ENCODE data around the gene FAM174C.

Gene FAM174C

DNA sequence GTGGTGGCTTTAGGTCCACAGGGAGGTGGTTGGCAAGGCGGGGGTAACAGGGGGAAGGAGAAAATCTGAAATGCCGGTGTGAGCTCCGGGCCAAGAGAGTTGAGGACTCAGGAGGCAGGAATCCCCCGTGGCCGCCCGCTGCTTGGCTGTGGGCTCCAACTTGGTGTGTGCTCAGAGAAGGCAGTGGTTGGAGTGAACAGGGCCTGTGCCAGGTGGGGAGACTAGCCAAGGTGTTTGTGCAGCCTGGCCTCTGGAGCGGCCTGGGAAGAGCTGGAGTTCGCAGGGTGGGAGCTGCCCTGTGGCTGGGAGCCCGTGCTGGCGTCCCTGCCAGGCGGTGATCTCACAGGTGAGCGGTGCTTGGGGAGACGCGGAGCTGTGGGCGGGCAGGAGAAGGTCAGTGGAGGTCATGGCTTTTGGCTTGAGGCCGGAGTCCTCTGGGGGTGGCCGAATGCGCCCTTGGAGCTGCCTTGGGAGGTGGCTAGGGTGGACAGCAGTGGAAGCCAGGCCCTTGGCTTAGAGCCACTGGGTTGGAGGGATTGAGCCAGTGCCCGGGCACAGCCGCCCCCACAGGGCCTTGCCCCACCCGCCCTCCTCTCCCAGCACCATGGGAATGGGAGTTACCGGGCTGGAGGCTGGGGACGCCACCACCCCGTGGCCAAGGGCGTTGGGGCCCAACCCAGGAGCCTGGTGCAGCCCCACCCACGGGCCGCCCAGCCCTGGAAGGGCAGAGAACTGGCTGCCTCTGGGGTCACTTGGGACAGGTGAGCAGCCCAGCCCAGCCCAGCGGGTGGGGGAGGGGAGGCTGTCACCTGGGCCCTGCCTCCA, 13.3 kb upstream of the FAM174C start:
- no peak for DNase-seq (ENCODE audit: low spot score)

DNA sequence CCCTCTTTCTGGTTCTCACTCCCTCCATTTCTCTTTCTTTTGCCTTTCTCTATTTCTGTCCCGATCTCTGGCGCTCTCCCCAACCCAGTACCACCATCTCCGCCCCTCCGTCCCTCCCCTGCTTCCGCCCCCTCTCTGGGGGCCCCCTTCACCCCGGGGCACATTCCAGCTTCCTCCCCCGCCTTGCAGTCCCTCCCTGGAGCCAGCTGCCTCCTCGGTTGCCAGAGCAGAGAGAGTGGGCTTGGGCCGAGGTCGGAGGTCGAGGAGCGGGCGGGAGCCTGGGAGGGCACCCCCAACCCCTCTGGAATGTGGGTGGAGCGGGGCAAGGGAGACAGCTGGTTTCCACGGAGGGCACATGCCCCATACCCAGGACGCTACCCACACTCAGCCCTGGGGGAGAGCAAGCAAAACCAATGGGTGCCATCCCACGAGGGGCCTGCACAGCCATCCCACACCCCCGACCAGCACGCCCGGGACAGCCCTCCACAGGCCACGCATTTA, 12.7 kb upstream of the FAM174C start:
- DNase-seq (ENCODE audit: low spot score), result no peak

DNA sequence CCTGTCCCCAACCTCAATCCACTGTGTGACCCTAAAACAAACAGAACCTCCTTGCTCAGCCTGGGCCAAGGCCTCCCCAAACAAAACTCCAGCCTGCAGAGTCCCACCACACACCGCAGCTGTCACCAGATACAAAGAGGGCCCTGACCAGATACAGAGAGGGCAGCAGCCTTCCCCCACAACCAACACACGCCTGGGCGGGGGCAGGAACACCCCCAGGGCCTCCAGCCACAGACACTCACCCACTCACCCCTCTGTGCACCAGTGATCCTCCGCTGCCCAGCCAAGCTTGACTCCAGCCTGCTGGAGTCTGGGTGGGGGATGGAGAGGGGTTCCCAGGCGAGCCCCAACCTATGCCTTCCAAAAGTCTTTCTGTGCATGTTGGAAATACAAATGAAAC, 12.1 kb upstream of the FAM174C start:
- DNase-seq (ENCODE audit: low spot score), result no peak

DNA sequence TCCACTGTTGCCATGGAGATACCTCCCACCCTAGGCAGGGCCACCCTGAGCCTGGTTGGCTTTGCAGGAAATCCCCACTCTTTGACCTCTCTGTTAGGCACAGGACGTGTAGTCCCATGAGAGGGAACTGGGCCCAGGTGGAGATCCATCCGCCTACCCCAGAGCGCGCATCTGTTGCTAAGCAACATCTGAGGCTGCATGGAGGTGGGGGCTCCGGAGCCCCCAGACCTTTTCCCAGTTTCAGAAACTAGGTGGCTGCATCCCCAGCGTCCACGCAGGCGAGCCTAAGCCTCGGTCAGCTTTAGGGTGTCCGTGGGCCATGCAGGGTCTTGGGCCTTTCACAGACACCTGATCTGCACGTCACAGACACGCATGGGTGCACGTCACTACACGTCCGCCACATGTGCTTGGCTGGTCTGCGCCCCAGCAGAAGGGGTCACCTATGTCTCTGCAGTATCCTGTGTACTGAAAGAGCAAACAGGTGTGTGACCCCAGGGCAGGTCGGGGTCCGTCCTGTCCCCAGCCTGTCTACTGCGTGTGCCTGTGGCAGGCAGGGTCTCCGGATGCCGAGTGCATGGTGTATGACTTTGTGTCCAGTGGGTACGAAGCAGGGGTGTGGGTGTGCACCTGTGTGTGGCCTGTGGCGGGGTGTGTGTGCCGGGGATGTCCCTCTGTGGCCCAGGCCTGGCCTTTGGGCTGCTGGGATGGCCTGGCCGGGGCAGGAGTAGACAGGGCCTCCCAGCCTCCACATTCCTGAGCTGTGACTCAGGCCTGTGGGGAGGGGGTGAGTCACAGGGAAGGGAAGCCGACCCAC, 10.3 kb upstream of the FAM174C start:
- peak; percentile 85 for DNase-seq (ENCODE audit: low spot score)

DNA sequence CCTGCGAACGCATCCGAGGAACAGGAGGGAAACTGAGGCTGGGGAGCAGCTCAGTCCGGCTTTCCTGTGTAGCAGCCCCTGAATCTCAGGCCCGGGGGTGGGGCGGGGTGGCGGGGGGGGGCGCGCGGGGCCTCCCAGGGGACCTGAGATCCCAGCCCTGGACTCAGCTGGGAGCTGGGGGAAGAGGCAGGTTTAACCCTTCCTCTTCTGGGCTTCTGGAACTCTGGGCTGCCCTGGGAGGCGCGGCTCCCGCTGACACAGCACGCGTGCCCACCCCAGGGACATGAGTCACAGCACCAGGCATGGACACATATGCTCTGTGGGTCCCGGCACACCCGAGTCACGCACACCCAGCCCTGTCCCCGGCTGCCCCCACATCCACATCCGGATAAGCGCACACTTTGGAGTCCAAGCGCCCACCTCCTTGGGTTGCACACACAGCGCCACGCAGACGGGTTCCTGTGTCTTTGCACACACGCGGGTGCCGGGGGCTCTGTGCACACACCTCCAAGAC, 9.7 kb upstream of the FAM174C start:
- DNase-seq (ENCODE audit: low spot score), result peak; percentile 79

DNA sequence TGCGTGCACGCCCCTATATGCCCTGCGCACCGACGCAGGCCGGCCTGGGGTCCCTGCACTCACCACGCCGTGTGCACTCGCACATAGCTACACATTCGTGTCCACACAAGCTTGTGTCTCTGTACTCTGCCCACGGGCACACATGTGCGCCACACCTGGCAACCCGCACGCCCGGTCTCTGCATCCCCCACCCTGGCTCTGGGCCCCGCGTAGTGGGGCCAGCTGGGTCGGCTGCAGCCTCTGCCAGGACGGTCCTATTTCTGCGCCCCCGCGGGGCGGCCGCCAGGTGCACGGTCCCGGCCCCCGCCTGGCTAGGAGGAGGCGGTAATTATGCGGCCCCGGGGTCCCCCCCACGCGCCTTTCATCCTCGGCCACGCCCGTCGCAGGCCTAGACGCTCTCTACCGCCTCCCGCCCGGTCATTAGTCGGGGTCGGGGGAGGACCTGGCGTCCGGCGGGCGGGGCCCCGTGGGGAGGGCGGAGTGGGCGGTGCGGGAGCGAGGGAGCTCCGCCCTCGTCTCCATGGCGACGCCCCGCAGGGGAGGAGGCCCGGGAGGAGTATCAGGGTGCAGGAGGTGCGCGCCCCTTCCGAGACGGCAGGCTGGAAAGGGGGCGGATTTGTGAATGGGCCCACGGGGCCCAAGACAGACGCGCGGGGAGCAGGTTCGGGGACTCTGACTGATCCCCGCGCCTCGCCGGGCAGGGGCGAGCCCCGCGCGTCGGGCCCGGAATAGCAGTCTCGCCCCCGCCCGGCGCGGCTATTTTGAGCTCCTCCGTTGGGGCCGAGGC, 9.0 kb upstream of the FAM174C start:
- DNase-seq (ENCODE audit: low spot score), result peak; percentile 90

DNA sequence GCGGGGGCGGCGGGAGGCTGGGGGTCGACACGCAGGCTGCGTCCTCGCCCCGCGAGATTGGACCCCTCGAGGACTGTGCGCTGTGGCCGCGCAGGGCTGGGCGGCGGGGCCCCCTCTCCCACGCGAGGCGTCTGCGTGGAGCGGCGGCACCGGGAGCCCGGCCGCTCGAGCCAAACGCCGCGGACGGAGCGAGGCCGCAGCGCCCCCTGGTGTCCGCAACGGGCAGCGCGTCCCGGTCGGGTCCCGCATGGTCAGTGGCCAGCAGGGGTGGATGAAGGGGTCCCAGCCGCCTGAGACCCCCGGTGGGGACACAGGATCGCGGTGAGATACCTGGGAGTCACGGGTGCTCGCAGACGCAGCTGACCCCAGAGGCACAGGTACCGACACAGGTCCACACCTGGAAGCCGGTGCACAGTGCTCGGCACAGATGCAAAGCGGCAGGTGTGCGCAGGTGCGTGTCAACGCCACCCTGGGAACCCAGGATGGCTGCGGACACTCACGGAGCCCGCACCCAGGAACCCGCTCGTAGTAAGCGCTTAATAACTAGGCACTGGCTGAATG, 8.3 kb upstream of the FAM174C start:
- peak; percentile 56 for DNase-seq (ENCODE audit: low spot score)

DNA sequence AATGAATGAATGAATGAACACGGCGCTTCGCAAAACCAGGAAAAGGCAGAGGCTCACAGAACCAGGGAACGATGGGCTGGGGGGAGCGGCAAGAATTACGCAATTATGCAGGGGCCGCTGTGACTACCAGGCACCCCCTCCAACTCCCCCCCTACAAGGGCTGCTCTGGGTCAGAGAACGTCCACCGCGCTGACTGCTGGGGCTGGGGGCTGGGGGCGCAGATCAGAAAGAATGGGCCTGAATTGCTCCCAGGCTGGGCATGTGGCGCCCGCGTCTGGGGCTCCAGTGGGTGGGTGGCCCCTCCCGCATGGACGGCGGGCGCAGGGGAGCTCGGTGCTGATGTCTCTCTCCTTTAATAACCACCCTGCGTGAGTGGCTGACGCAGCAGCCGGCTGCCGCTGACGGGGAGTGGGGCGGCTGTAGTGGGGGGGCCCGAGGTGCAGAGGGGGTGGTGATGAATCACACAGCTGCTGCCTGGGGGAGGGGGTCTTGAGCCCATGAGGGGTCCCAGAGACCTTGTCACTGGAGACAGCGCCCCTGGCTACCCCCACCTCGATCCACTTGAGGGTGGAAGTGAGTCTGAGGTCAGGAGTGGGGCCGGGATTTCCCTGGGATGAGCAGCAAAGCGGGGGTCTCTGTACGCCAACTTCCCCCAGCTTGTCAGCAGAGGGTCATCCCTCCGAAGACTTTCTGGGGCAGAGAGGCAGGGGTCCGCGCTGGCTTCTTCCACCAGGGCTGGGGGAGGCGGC, 7.7 kb upstream of the FAM174C start:
- no peak for DNase-seq (ENCODE audit: low spot score)

DNA sequence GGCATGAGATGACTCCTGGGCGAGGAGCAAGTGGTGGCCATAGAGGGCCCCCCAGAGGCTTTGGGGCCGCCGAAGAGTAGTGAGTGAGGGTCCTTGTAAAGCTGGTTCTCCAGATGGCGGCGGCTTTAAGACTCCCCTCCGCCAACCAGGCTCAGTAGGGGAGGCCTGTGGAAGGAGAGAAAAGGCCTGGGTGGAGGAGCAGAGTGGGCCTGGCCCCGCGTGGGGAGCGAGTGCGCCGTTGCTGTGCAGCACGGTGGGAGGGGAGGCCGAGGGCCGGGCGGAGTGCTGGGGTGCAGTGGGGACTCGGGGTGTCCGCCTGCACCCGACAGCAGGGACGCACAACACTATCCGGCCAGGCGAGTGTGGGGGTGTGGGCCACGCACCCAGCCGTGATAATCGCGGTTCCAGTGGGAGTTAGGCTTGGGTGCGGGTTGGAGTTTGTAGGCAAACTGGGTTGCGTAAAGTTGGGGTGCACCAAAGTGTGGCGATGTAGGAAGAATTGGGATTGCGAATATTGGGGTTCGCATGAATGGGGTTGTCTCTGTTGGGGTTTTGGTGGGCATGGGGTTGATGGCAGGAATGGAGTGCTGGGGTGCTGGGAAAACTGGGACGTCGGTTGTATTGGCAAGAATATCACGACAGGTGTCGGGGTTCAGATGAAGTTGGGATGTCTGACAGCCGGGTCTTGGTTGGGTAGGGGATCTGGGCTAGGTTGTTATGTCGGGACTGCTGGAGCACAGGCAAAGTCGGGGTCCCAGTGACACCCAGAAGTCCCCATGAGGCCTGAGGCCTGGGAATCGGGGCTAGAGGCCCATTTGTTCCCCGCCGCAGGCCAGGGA, 6.9 kb upstream of the FAM174C start:
- DNase-seq (ENCODE audit: low spot score), result no peak

DNA sequence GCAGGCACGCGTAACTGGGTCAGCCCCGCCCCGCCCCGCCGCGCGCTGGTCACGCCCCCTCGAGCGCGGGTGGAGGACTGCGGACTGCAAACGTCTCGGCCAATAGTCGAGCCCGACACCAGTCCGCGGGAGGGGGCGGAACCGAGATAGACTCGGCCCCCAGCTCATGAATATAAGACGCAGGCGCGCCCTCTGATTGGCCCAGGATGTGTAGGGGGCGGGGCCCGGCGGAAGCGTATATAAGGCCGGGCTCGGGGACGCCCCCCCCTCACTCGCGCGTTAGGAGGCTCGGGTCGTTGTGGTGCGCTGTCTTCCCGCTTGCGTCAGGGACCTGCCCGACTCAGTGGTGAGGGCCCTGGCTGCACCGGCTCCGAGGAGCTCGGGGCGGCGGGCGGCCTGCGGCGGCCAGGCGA, 6.3 kb upstream of the FAM174C start, which contains the start of gene CIRBP:
CIRBP (plus strand) TSS at position 268 of the 413 bp plus-strand sequence. CDS start 1,602 bp downstream, outside the sequence.
- peak; percentile 98 for DNase-seq (ENCODE audit: low spot score)

DNA sequence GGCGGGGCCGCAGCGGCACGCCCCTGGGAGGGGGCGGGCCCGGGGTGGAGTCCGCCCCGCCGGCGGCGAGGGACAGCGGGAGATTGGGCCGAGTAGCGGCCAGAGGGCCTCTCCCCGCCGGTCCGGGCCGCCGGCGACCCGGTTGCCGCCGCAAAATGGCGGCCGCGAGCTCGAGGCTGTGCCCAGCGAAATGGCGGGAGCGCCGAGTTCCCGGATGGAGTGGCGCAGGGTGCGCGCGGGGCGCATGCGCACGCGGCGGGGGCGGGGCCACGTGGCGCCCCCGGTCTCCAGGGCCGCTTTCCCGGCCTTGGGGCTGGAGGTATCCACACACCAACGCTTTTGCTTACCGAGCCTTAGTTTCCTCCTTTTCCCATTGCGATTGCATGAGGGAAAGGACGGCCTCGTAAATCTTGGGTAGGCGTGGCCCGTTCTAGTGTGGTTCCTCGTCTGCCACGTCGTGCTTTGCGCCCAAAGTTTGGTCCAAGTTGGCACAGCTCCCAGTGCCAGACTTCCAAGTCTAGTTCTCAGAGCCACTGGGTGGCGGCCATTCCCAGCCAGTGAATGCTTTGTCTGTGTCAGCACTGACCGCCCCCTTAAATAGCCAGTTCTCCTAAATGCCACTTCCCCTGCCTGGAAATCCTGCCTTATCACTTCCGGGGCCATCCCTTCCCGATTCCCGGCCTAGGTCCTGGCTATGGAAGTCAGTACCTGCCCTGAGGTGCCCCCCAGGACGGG, 5.7 kb upstream of the FAM174C start:
- DNase-seq (ENCODE audit: low spot score), result peak; percentile 89

DNA sequence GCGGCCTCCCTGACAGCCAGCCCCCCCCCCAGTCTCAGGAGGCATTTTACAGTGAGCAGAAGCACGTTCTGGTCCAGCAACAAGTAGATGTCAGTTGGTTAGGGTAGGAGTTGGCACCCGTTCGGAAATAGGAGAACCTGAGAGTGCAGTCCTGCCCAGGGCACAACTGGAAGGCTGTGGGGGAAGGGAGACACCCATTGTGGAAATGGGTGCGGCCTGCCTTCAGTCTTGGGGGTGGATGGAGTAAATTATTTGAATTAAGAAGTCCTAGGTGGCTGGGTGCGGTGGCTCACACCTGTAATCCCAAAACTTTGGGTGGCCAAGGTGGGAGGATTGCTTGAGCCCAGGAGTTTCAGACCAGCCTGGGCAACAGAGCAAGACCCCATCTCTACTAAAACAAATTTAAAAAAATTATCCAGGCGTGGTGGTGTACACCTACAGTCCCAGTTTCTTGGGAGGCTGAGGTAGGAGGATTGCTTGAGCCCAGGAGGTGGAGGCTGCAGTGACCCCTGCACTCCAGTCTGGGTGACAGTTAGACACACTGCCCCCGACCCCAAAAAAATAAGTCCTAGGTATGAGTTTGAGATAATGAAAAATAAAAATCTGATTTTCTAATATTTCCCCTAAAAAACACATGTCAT, 5.0 kb upstream of the FAM174C start:
- no peak for DNase-seq (ENCODE audit: low spot score)

DNA sequence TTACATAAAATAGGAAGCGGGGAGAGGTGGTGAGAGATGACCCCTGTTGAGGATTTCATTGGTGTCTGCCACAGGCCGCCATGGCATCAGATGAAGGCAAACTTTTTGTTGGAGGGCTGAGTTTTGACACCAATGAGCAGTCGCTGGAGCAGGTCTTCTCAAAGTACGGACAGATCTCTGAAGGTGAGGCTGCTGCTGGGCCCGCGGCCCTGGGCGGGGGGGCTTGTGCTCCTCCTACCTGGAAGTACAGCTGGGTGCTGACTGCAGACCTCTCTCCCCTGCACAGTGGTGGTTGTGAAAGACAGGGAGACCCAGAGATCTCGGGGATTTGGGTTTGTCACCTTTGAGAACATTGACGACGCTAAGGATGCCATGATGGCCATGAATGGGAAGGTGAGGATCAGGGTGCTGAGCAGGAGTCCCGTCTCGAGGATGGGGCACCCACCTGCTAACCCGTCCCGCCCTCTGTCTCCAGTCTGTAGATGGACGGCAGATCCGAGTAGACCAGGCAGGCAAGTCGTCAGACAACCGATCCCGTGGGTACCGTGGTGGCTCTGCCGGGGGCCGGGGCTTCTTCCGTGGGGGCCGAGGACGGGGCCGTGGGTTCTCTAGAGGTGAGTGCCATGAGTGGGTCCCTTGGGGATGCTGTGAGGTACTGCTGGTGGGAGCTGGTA, 4.3 kb upstream of the FAM174C start:
- DNase-seq (ENCODE audit: low spot score), result no peak

DNA sequence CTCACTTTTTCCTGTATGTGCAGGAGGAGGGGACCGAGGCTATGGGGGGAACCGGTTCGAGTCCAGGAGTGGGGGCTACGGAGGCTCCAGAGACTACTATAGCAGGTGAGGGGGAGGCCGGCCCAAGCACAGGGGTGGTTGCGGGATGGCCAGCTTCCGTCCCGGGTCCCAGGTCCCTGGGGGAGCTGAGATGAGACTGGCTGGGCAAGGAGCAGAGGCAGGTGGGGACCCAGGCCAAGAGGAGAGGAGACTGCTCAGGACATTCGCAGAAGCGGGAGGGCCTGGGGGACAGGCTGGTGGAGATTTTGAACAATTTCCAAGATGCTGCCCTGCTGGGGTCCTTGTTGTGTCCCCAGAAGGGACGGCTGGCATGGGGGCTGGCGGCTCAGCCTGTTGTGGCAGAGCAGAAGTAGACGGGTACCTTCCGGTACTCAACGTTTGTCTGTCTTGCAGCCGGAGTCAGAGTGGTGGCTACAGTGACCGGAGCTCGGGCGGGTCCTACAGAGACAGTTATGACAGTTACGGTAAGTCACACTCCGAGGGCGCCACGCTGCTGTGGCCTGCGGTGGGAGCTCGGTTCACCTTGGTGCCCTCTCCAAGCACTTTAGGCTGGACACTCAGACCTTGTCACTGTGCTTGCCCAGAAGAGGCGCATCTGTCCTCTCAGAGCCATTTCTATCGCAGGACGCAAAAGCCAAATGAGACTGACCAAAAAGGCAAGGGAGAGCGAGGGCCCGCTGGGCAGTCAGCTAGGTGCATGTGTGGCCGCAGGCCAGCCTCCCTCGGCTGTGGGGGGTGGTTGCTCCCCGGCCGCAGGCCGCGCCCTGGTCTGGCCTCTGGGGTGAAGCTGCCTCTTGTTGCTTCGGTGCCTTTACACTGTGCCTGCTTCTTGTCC, 3.6 kb upstream of the FAM174C start:
- no peak for DNase-seq (ENCODE audit: low spot score)

DNA sequence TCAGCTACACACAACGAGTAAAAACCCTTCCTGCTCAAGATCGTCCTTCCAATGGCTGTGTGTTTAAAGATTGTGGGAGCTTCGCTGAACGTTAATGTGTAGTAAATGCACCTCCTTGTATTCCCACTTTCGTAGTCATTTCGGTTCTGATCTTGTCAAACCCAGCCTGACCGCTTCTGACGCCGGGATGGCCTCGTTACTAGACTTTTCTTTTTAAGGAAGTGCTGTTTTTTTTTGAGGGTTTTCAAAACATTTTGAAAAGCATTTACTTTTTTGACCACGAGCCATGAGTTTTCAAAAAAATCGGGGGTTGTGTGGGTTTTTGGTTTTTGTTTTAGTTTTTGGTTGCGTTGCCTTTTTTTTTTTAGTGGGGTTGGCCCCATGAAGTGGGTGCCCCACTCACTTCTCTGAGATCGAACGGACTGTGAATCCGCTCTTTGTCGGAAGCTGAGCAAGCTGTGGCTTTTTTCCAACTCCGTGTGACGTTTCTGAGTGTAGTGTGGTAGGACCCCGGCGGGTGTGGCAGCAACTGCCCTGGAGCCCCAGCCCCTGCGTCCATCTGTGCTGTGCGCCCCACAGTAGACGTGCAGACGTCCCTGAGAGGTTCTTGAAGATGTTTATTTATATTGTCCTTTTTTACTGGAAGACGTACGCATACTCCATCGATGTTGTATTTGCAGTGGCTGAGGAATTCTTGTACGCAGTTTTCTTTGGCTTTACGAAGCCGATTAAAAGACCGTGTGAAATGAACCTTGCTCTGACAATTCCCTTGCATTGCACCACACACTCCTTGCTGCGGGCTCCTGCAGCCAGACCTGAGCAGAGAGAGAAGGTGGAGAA, 2.7 kb upstream of the FAM174C start:
- DNase-seq (ENCODE audit: low spot score), result no peak

Data from AG08395 (cell line).